Neural progenitor cell (in vitro differentiated cells): ENCODE results near the gene KLHL7.

Experiments
- EZH2 ChIP-seq: fragments of 200-600 bp; sonication (generic); IDR thresholded peaks from 2 replicates; pipeline ENCODE4 v1.6.1; 2017; ENCODE audit warnings: antibody characterized with exemption, mild to moderate bottlenecking, moderate library complexity
- TF ChIP-seq, protein P1 (sequence below): fragments of 200-600 bp; sonication (generic); IDR thresholded peaks from 2 replicates; pipeline ENCODE4 v1.5.1; 2017; ENCODE audit warnings: antibody characterized with exemption, mild to moderate bottlenecking

DNA sequence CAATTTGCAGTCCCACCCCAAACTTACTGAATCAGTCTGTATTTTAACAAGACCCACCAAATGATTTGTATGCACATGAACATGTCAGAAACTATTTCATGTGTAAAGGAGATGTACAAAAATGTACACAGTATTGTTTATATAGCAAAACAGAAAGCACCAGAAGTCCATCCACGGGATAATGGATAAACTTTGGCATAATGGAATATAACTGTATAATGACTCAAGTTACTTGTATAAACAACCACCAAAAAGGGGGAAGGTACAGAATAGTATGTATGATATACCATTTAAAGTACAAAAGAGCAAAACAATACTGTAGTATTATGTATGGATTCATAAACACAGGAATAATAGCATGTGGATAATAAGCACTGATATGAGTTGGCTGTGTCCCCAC, 98.7 kb downstream of the KLHL7 start:
- TF ChIP-seq, protein P1, sequence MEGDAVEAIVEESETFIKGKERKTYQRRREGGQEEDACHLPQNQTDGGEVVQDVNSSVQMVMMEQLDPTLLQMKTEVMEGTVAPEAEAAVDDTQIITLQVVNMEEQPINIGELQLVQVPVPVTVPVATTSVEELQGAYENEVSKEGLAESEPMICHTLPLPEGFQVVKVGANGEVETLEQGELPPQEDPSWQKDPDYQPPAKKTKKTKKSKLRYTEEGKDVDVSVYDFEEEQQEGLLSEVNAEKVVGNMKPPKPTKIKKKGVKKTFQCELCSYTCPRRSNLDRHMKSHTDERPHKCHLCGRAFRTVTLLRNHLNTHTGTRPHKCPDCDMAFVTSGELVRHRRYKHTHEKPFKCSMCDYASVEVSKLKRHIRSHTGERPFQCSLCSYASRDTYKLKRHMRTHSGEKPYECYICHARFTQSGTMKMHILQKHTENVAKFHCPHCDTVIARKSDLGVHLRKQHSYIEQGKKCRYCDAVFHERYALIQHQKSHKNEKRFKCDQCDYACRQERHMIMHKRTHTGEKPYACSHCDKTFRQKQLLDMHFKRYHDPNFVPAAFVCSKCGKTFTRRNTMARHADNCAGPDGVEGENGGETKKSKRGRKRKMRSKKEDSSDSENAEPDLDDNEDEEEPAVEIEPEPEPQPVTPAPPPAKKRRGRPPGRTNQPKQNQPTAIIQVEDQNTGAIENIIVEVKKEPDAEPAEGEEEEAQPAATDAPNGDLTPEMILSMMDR, result no peak
- no peak for TF ChIP-seq EZH2
